Astrocyte (in vitro differentiated cells and primary cell): ENCODE results near the gene SND1. TPM values are rescaled to one million over a fixed set of nuclear protein-coding genes. Genes with fewer than 3 reads are reported as not detected.
A peak's percentile ranks its signal among the peaks of the same experiment; 100 is the strongest.
"Not testable (repeated sequence)": the region's sequence is repeated elsewhere in the genome, so short reads cannot be mapped to it uniquely, and the experiment has no call there.

Experiments
- DNase-seq: peaks from one replicate; pipeline ENCODE4 v3.0.0-alpha.2; 2010; ENCODE audit warnings: low read depth
- FAIRE-seq: peaks from 2 replicates; lab custom pipeline; 2011; peaks lifted over from hg19 to GRCh38; lab: Jason Lieb, UNC
- H2AFZ ChIP-seq: 2 replicates; pipeline ENCODE4 v1.6.0; 2012; ENCODE audit warnings: low read depth, low read length, inconsistent platforms
- H3K27ac ChIP-seq: 2 replicates; pipeline ENCODE4 v1.5.1; 2011; ENCODE audit warnings: low read depth, low read length, inconsistent platforms
- H3K27me3 ChIP-seq: 2 replicates; pipeline ENCODE4 v1.6.0; 2011; ENCODE audit warnings: low read length, inconsistent platforms; ENCODE audit not compliant: insufficient read depth
- H3K36me3 ChIP-seq: 2 replicates; pipeline ENCODE4 v1.5.1; 2011; ENCODE audit warnings: low read length, inconsistent platforms; ENCODE audit not compliant: insufficient read depth
- H3K4me1 ChIP-seq: 2 replicates; pipeline ENCODE4 v1.5.1; 2011; ENCODE audit warnings: low read length, inconsistent platforms; ENCODE audit not compliant: insufficient read depth
- H3K4me2 ChIP-seq: 2 replicates; pipeline ENCODE4 v1.6.0; 2012; ENCODE audit warnings: low read length, inconsistent platforms
- H3K4me3 ChIP-seq: 2 replicates; pipeline ENCODE4 v1.5.1; 2011; ENCODE audit warnings: low read depth, mild to moderate bottlenecking, low read length, inconsistent platforms; ENCODE audit not compliant: insufficient read depth
- H3K79me2 ChIP-seq: 2 replicates; pipeline ENCODE4 v1.6.0; 2012; ENCODE audit warnings: mild to moderate bottlenecking, low read length, inconsistent platforms; ENCODE audit not compliant: insufficient read depth
- H3K9ac ChIP-seq: 2 replicates; pipeline ENCODE4 v1.6.0; 2012; ENCODE audit warnings: mild to moderate bottlenecking, low read length, inconsistent platforms
- H3K9me3 ChIP-seq: 2 replicates; pipeline ENCODE4 v1.5.1; 2012; ENCODE audit warnings: low read depth, mild to moderate bottlenecking, low read length, inconsistent platforms; ENCODE audit not compliant: insufficient read depth
- H4K20me1 ChIP-seq: 2 replicates; pipeline ENCODE4 v1.6.0; 2012; ENCODE audit warnings: low read length, inconsistent platforms; ENCODE audit not compliant: insufficient read depth
- H3K27ac Mint-ChIP-seq: one replicate; pipeline ENCODE4 v1.8.0; 2021; ENCODE audit warnings: mild to moderate bottlenecking, mixed read lengths; ENCODE audit not compliant: unreplicated experiment
- H3K27me3 Mint-ChIP-seq: one replicate; pipeline ENCODE4 v1.8.0; 2021; ENCODE audit warnings: low read depth, mixed read lengths; ENCODE audit not compliant: unreplicated experiment
- H3K36me3 Mint-ChIP-seq: one replicate; pipeline ENCODE4 v1.8.0; 2021; ENCODE audit warnings: low read depth, mixed read lengths; ENCODE audit not compliant: unreplicated experiment
- H3K4me1 Mint-ChIP-seq: one replicate; pipeline ENCODE4 v1.8.0; 2021; ENCODE audit warnings: low read depth, mixed read lengths; ENCODE audit not compliant: unreplicated experiment
- H3K4me3 Mint-ChIP-seq: one replicate; pipeline ENCODE4 v1.8.0; 2021; ENCODE audit warnings: mild to moderate bottlenecking, moderate library complexity, mixed read lengths; ENCODE audit not compliant: unreplicated experiment
- H3K9me3 Mint-ChIP-seq: one replicate; pipeline ENCODE4 v1.8.0; 2021; ENCODE audit warnings: mild to moderate bottlenecking, mixed read lengths; ENCODE audit not compliant: unreplicated experiment
- EZH2 ChIP-seq: IDR thresholded peaks from 2 replicates; pipeline ENCODE4 v1.6.1; 2012; ENCODE audit warnings: mild to moderate bottlenecking, low read length, inconsistent platforms; ENCODE audit not compliant: insufficient read depth
- total RNA-seq: library from RNA; stranded (reverse); gene quantifications from 2 replicates; pipeline ENCODE4 v1.2.1, GENCODE V29; 2021
- TF ChIP-seq, protein P1 (sequence below): IDR thresholded peaks from 2 replicates; pipeline ENCODE4 v1.5.1; 2011; ENCODE audit warnings: low read depth, mild to moderate bottlenecking, inconsistent platforms, low read length, moderate library complexity; ENCODE audit not compliant: insufficient read depth

Gene SND1
- total RNA-seq, 1 donor from 2014 or later = 267 TPM

DNA sequence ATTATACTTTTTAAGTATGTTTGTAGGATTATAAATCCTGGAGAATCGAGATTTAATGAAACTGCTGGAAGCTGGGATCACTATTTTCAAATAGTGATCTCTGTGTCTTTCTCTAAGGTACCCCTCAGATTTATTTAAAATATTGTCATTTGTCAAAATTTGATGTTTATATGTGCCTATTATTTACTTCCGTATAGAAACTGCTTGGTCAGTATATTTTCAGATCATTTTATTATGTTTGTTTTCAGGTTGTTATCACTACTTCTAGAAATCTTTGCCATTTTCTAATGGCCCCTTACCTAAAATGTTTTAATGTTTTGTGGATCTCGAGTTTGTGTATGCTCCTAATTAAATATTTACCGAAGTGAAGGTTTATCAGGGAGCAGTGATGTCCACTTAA lies 183.7 kb downstream of the SND1 start:
- Histone ChIP-seq H3K4me2 (no peak overlapping the region), H3K9me3 (peaks cover 4% of the 10 kb centered on the region), H3K4me1 (no peaks in the 10 kb centered on the region), H3K27ac (no peak overlapping the region), H3K27me3 (no peaks in the 10 kb centered on the region), H3K9ac (no peak overlapping the region), H2AFZ (no peak overlapping the region), H3K4me3 (no peak overlapping the region), H3K79me2 (peaks cover 64% of the 10 kb centered on the region), H3K36me3 (no peaks in the 10 kb centered on the region), H4K20me1 (peaks cover 78% of the 10 kb centered on the region)
- Mint-ChIP-seq H3K36me3 (peaks cover 9% of the 10 kb centered on the region), H3K4me1 (peaks cover 3% of the 10 kb centered on the region), H3K4me3 (no peak overlapping the region), H3K27me3 (no peaks in the 10 kb centered on the region), H3K9me3 (peaks cover 5% of the 10 kb centered on the region), H3K27ac (no peak overlapping the region)
- FAIRE-seq (no peak), DNase-seq (no peak)
- TF ChIP-seq, protein P1, sequence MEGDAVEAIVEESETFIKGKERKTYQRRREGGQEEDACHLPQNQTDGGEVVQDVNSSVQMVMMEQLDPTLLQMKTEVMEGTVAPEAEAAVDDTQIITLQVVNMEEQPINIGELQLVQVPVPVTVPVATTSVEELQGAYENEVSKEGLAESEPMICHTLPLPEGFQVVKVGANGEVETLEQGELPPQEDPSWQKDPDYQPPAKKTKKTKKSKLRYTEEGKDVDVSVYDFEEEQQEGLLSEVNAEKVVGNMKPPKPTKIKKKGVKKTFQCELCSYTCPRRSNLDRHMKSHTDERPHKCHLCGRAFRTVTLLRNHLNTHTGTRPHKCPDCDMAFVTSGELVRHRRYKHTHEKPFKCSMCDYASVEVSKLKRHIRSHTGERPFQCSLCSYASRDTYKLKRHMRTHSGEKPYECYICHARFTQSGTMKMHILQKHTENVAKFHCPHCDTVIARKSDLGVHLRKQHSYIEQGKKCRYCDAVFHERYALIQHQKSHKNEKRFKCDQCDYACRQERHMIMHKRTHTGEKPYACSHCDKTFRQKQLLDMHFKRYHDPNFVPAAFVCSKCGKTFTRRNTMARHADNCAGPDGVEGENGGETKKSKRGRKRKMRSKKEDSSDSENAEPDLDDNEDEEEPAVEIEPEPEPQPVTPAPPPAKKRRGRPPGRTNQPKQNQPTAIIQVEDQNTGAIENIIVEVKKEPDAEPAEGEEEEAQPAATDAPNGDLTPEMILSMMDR = no peak
- no peak for TF ChIP-seq EZH2

DNA sequence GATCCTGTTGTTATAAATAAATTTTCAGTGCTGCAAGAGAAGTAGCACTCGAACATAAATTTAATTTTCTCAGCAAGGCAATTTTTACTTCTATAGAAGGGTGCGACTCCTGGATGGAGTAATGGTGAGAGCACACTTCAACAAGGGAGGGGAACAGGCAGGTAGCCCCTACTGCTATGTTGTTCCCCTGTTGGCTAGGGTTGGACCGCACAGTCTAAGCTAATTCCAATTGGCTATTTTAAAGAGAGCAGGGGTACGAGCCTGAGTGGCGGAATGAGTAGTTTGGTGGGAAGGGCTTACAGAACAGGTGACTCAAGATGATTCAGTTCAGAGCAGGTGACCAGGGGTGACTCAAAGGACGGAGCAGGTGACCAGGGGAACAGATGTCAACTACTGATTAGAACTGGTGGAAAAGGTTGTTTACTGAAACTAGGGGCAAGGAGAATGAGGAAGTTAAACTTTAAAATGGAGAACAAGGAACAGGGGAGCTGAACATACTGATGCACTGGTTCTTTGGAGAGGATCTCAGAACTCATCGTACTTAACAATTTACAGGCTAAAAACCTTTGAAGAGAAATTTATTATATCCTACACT lies 185.9 kb downstream of the SND1 start:
- not testable (repeated sequence) for H3K27ac Mint-ChIP-seq, H3K9me3 Mint-ChIP-seq, H3K9ac ChIP-seq, H3K4me3 Mint-ChIP-seq, H2AFZ ChIP-seq, H3K4me2 ChIP-seq, H3K36me3 ChIP-seq, DNase-seq, H3K4me3 ChIP-seq, H3K4me1 ChIP-seq, H3K27me3 ChIP-seq, H3K27ac ChIP-seq, H3K27me3 Mint-ChIP-seq, H3K9me3 ChIP-seq, H3K4me1 Mint-ChIP-seq
- H4K20me1 ChIP-seq = peaks cover 74% of the 10 kb centered on the region
- peak; percentile 47 for FAIRE-seq
- peaks cover 59% of the 10 kb centered on the region for H3K79me2 ChIP-seq
- H3K36me3 Mint-ChIP-seq = peaks cover 10% of the 10 kb centered on the region

DNA sequence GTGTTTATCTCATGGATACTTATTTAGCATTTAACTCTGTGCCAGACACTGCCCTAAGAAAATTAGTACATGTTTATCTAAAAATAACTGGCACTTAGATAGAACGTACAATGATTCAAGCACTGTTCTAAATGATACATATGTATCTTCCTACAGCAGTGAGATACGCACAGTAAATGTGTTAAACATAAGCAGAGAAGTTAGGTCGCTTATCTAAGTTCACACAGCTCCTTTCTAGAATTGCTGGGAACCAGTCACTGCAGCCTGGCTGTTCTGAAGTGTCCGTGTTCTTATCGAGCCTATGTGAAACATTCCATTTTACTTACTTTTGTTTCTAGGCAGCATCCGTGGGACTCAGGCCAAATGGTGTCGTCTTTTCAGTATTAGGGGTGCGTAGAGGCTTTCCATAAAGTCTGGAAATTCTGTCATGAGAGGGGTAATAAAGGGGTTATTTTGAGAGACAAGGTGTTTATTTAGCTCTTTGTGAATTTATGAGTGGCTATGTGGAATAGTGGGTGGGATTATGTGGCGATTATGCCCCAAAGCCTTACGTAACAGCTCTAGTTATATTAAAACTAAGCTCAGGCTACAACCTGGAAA lies 186.9 kb downstream of the SND1 start:
- no peak overlapping the region for H3K4me2 ChIP-seq
- peaks cover 74% of the 10 kb centered on the region for H4K20me1 ChIP-seq
- no peak overlapping the region for H2AFZ ChIP-seq
- no peak overlapping the region for H3K4me3 ChIP-seq
- H3K36me3 ChIP-seq = no peaks in the 10 kb centered on the region
- H3K27me3 Mint-ChIP-seq = no peaks in the 10 kb centered on the region
- H3K9me3 ChIP-seq = peaks cover 4% of the 10 kb centered on the region
- H3K4me1 Mint-ChIP-seq = no peaks in the 10 kb centered on the region
- H3K9me3 Mint-ChIP-seq = peaks cover 5% of the 10 kb centered on the region
- H3K27ac Mint-ChIP-seq = no peak overlapping the region
- no peaks in the 10 kb centered on the region for H3K4me1 ChIP-seq
- H3K36me3 Mint-ChIP-seq = peaks cover 10% of the 10 kb centered on the region
- no peak overlapping the region for H3K4me3 Mint-ChIP-seq
- DNase-seq (peak; percentile 64), FAIRE-seq (no peak)
- no peaks in the 10 kb centered on the region for H3K27me3 ChIP-seq
- no peak overlapping the region for H3K27ac ChIP-seq
- H3K9ac ChIP-seq = no peak overlapping the region
- no peak for TF ChIP-seq EZH2
- TF ChIP-seq, protein P1 = no peak
- peaks cover 53% of the 10 kb centered on the region for H3K79me2 ChIP-seq
